ENCODE results near the gene FCRL5.

DNA sequence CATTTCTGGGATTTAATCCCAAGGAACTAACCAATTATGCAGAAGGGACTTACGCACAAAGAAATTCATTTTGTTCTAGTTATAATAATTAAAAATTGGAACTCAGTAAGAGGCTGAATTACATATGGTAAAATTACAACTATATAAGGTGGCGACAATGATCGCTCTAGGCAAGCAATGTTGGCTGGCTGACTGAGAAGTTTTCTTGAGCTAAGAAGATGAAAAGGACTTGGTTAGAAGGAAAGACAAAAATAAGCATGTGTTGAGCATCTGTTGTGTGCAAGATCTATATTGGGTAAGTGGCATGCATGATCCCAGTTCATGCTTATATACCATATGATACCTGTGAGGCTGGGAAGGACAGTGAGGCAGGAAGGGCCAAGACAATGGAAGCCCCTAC is 80.8 kb downstream of the FCRL5 start:
- TF ChIP-seq CTCF (tag by site-specific recombination; IDR thresholded peaks at IDR 0.05): no peak
- no peak for TF ChIP-seq ZNF747 (tag by site-specific recombination; IDR thresholded peaks at IDR 0.05)
- no peak for TF ChIP-seq ZNF138 (tag by site-specific recombination; IDR thresholded peaks at IDR 0.05; ENCODE audit: borderline replicate concordance)
- TF ChIP-seq GLI4 (tag by site-specific recombination; IDR thresholded peaks at IDR 0.05): no peak
